Smooth muscle cell (in vitro differentiated cells): ENCODE measurements around the gene EVI5L. TPM values are rescaled to one million over a fixed set of nuclear protein-coding genes. Genes with fewer than 3 reads are reported as not detected.

ENCODE experiments used
- DNase-seq: peaks from one replicate; lab custom pipeline; 2025; ENCODE audit not compliant: unreplicated experiment; lab: John Stamatoyannopoulos, UW
- H2AFZ ChIP-seq: fragments of 200-600 bp; sonication (generic); 2 replicates; pipeline ENCODE4 v1.6.0; 2016; ENCODE audit warnings: antibody characterized with exemption, low read depth, mild to moderate bottlenecking
- H3F3A ChIP-seq: fragments of 200-600 bp; sonication (generic); 2 replicates; pipeline ENCODE4 v1.6.0; 2017; ENCODE audit warnings: antibody characterized with exemption, low read depth
- H3K27ac ChIP-seq: fragments of 200-600 bp; sonication (generic); 2 replicates; pipeline ENCODE4 v1.5.1; 2016; ENCODE audit warnings: low read depth, mild to moderate bottlenecking
- H3K27me3 ChIP-seq: fragments of 200-600 bp; sonication (generic); 2 replicates; pipeline ENCODE4 v1.6.1; 2016; ENCODE audit warnings: low read depth, mild to moderate bottlenecking
- H3K36me3 ChIP-seq: fragments of 200-600 bp; sonication (generic); 2 replicates; pipeline ENCODE4 v1.5.1; 2016; ENCODE audit warnings: low read depth
- H3K4me1 ChIP-seq: fragments of 200-600 bp; sonication (generic); 2 replicates; pipeline ENCODE4 v1.5.1; 2016; ENCODE audit warnings: low read depth
- H3K4me2 ChIP-seq: fragments of 200-600 bp; sonication (generic); 2 replicates; pipeline ENCODE4 v1.6.0; 2016; ENCODE audit warnings: mild to moderate bottlenecking
- H3K4me3 ChIP-seq: fragments of 200-600 bp; sonication (generic); 2 replicates; pipeline ENCODE4 v1.5.1; 2016; ENCODE audit warnings: mild to moderate bottlenecking
- H3K79me2 ChIP-seq: fragments of 200-600 bp; sonication (generic); 2 replicates; pipeline ENCODE4 v1.6.0; 2016; ENCODE audit warnings: low read depth, mild to moderate bottlenecking
- H3K9ac ChIP-seq: fragments of 200-600 bp; sonication (generic); 2 replicates; pipeline ENCODE4 v1.6.0; 2016; ENCODE audit warnings: low read depth
- H3K9me3 ChIP-seq: fragments of 200-600 bp; sonication (generic); replicated peaks from 2 replicates; pipeline ENCODE4 v1.5.1; 2016; ENCODE audit warnings: low read depth
- H4K20me1 ChIP-seq: fragments of 200-600 bp; sonication (generic); 2 replicates; pipeline ENCODE4 v1.6.0; 2016; ENCODE audit warnings: low read depth
- WGBS: methylation state at CpG from one replicate; pipeline ENCODE4 v1.1.7; 2016; ENCODE audit warnings: low lambda C conversion rate; 5-methylcytosine and 5-hydroxymethylcytosine counted together
- polyA plus RNA-seq: library from polyadenylated mRNA; unstranded; fragments of >200 nt; fragmentation: Nextera tagmentation; extraction: Ambion mirVana; gene quantifications from 2 replicates; pipeline ENCODE4 v1.2.1, GENCODE V29; 2016
- total RNA-seq: library from RNA; depleted of rRNA; stranded (reverse); fragments of >200 nt; gene quantifications from 2 replicates; pipeline ENCODE4 v1.2.3, GENCODE V29; 2014
- TF ChIP-seq, protein P1 (sequence below): fragments of 200-600 bp; sonication (generic); IDR thresholded peaks from 2 replicates; pipeline ENCODE4 v1.5.1; 2017; ENCODE audit warnings: borderline replicate concordance, mild to moderate bottlenecking, antibody characterized with exemption; ENCODE audit not compliant: insufficient read depth, poor library complexity, severe bottlenecking

Gene EVI5L
- total and polyA plus RNA-seq, 2 experiments from 2014 or later = 8.8 to 21.2 TPM

DNA sequence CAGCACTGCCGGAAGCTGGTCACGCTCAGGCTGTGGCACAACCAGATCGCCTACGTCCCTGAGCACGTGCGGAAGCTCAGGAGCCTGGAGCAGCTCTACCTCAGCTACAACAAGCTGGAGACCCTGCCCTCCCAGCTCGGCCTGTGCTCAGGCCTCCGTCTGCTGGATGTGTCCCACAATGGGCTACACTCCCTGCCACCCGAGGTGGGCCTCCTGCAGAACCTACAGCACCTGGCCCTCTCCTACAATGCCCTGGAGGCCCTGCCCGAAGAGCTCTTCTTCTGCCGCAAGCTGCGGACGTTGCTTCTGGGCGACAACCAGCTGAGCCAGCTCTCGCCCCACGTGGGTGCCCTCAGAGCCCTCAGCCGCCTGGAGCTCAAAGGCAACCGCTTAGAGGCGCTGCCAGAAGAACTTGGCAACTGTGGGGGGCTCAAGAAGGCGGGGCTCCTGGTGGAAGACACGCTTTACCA lies 70.4 kb downstream of the EVI5L start:
- H3K9ac ChIP-seq = no peak overlapping the region
- peaks cover 14% of the 10 kb centered on the region for H4K20me1 ChIP-seq
- TF ChIP-seq, protein P1, sequence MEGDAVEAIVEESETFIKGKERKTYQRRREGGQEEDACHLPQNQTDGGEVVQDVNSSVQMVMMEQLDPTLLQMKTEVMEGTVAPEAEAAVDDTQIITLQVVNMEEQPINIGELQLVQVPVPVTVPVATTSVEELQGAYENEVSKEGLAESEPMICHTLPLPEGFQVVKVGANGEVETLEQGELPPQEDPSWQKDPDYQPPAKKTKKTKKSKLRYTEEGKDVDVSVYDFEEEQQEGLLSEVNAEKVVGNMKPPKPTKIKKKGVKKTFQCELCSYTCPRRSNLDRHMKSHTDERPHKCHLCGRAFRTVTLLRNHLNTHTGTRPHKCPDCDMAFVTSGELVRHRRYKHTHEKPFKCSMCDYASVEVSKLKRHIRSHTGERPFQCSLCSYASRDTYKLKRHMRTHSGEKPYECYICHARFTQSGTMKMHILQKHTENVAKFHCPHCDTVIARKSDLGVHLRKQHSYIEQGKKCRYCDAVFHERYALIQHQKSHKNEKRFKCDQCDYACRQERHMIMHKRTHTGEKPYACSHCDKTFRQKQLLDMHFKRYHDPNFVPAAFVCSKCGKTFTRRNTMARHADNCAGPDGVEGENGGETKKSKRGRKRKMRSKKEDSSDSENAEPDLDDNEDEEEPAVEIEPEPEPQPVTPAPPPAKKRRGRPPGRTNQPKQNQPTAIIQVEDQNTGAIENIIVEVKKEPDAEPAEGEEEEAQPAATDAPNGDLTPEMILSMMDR = no peak
- DNase-seq = no peak
- H3K4me1 ChIP-seq = peaks cover 14% of the 10 kb centered on the region
- H2AFZ ChIP-seq = no peak overlapping the region
- no peaks in the 10 kb centered on the region for H3K27me3 ChIP-seq
- peaks cover 21% of the 10 kb centered on the region for H3K79me2 ChIP-seq
- H3F3A ChIP-seq = no peaks in the 10 kb centered on the region
- no peak overlapping the region for H3K4me3 ChIP-seq
- no peaks in the 10 kb centered on the region for H3K36me3 ChIP-seq
- WGBS = 90% methylated on average over 21 of the region's 21 CpGs
- no peak overlapping the region for H3K4me2 ChIP-seq
- no peaks in the 10 kb centered on the region for H3K9me3 ChIP-seq
- H3K27ac ChIP-seq = no peak overlapping the region

DNA sequence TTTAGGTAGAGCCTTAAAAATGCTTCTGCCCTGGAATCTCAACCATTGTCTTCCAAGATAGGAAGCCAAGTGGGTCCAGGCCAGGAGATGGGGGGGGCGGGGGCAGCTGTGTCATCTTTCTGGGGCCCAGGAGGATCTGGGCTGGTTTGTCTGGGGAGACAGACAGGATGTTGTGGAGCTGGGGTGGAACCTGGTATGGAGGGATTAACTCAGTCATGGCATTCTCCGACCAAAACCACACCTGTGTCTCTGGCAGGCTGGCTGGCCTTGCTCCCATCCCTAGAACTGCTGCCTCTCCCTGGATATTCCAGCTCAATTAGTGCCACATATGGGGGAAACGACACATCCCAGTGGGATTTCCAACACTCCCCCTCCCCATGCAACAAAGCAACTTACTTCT lies 70.9 kb downstream of the EVI5L start:
- no peak overlapping the region for H3K9ac ChIP-seq
- H3K27ac ChIP-seq = no peak overlapping the region
- TF ChIP-seq, protein P1 = no peak
- H3K79me2 ChIP-seq = peaks cover 26% of the 10 kb centered on the region
- no peak overlapping the region for H3K4me2 ChIP-seq
- no peak overlapping the region for H2AFZ ChIP-seq
- H3F3A ChIP-seq = no peaks in the 10 kb centered on the region
- peaks cover 14% of the 10 kb centered on the region for H3K4me1 ChIP-seq
- peaks cover 19% of the 10 kb centered on the region for H4K20me1 ChIP-seq
- DNase-seq = no peak
- 85% methylated on average over 3 of the region's 3 CpGs for WGBS
- H3K27me3 ChIP-seq = no peaks in the 10 kb centered on the region
- H3K36me3 ChIP-seq = no peaks in the 10 kb centered on the region
- H3K9me3 ChIP-seq = no peaks in the 10 kb centered on the region
- H3K4me3 ChIP-seq = no peak overlapping the region

GRCh38 chr19:7901337-7901736 lies 71.3 kb downstream of the EVI5L start:
- Histone ChIP-seq H2AFZ (no peak overlapping the region), H3K9ac (no peak overlapping the region), H3K9me3 (no peaks in the 10 kb centered on the region), H4K20me1 (peaks cover 23% of the 10 kb centered on the region), H3K36me3 (no peaks in the 10 kb centered on the region), H3F3A (no peaks in the 10 kb centered on the region), H3K79me2 (peaks cover 30% of the 10 kb centered on the region), H3K4me1 (peaks cover 14% of the 10 kb centered on the region), H3K4me2 (no peak overlapping the region), H3K27me3 (no peaks in the 10 kb centered on the region), H3K4me3 (no peak overlapping the region), H3K27ac (no peak overlapping the region)
- over 99% methylated on average over 7 of the region's 7 CpGs for WGBS
- TF ChIP-seq, protein P1 = no peak
- no peak for DNase-seq

DNA sequence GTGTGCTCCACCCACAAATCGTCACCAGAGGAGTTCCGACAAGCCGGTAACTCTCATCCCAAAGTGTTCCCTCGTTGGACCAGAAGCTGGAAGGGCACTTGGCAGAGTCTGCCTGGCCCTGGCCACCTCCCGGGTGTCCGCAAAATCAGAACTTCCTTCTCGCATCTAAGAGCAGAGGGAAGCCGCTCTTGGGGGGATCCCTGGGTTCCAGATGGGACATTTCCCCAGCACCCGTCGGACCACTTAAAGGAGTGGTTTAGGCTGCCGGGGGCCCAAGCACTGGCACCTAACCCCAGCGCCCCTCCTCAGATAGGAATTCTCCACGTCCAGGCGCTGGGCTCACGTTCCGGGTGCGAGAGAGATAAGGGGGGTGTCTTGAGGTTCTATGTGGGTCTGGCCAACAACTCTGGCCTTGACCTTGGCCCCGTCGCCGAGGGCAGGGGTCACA lies 72.8 kb downstream of the EVI5L start:
- H3K9me3 ChIP-seq = no peaks in the 10 kb centered on the region
- H3K4me3 ChIP-seq = peak overlapping the region; percentile 51
- DNase-seq = no peak
- WGBS = 42% methylated on average over 20 of the region's 20 CpGs
- H4K20me1 ChIP-seq = peaks cover 38% of the 10 kb centered on the region
- no peaks in the 10 kb centered on the region for H3K27me3 ChIP-seq
- peak overlapping the region; percentile 89 for H3K4me2 ChIP-seq
- peaks cover 14% of the 10 kb centered on the region for H3K4me1 ChIP-seq
- H3K79me2 ChIP-seq = peaks cover 43% of the 10 kb centered on the region
- no peaks in the 10 kb centered on the region for H3K36me3 ChIP-seq
- H3K9ac ChIP-seq = peak overlapping the region; percentile 66
- H3K27ac ChIP-seq = peak overlapping the region; percentile 66
- no peaks in the 10 kb centered on the region for H3F3A ChIP-seq
- TF ChIP-seq, protein P1 = no peak
- H2AFZ ChIP-seq = peak overlapping the region; percentile 24
